ENCODE results near the gene GPX3. TPM values are rescaled to one million over a fixed set of nuclear protein-coding genes. Genes with fewer than 3 reads are reported as not detected.

GPX3 gene
- polyA plus RNA-seq, 6 donors from 2014 or later: 0.23 to 1.8 (median 1.1) TPM; not detected in 1

DNA sequence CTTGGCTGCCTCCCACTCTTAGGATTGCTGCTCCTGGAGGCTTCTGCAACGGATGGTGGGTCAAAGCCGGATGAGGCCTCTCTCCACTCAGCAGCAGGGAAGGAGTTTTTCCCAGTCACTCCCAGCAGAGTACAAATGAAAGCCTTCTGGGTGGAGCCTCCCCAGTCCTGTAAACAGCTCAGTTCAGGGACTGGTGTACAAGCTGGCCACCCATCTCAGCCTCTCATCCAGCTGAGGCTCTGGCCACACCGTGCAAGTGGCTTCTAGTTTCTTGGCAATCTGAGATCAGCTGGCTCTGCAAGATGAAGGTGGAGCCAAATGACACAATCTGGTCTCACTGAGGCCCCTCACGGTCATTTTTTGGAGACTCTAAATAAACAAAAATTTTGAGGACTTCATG is 10.0 kb downstream of the GPX3 start:
- no peak for ATAC-seq (ENCODE audit: low read depth in 2 of 2)
- DNase-seq: no peak
- Mint-ChIP-seq H3K4me1 (peaks cover 0 to 9% (median 6%) of the 10 kb centered on the region in 3 donors), H3K36me3 (peaks cover 21 to 45% of the 10 kb centered on the region in 2 donors), H3K9me3 (no peaks in the 10 kb centered on the region), H3K4me3 (no peak overlapping the region), H3K27me3 (no peaks in the 10 kb centered on the region), H3K27ac (peak overlapping the region in 1 of 6 donors; percentile 37)

DNA sequence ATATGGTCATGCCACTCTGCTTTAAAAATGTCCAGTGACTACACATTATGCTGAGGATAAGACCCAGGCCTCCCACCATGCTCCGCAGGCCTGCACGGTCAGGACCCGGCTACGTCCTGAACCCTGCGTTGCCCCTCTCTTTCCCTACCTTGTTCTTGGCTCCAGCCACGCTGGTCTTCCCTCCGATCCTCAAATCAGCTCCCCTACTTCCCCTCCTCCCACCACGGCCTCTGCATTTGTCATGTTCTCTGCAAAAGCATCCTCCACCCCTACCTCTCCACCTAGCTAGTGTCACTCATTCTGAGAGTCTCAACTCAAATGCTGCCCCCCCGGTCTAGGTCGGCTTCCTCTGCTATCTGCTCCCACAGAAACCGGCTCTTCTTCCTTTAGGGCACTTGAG is 11.2 kb downstream of the GPX3 start:
- H3K4me1 Mint-ChIP-seq: peaks cover 0 to 9% (median 6%) of the 10 kb centered on the region in 3 donors
- no peaks in the 10 kb centered on the region for H3K9me3 Mint-ChIP-seq
- no peak overlapping the region for H3K4me3 Mint-ChIP-seq
- DNase-seq (no peak), ATAC-seq (ENCODE audit: low read depth in 2 of 2) (no peak)
- H3K27me3 Mint-ChIP-seq: no peaks in the 10 kb centered on the region
- peaks cover 29 to 52% of the 10 kb centered on the region in 2 donors for H3K36me3 Mint-ChIP-seq
- peak overlapping the region in 1 of 6 donors; percentile 49 for H3K27ac Mint-ChIP-seq

DNA sequence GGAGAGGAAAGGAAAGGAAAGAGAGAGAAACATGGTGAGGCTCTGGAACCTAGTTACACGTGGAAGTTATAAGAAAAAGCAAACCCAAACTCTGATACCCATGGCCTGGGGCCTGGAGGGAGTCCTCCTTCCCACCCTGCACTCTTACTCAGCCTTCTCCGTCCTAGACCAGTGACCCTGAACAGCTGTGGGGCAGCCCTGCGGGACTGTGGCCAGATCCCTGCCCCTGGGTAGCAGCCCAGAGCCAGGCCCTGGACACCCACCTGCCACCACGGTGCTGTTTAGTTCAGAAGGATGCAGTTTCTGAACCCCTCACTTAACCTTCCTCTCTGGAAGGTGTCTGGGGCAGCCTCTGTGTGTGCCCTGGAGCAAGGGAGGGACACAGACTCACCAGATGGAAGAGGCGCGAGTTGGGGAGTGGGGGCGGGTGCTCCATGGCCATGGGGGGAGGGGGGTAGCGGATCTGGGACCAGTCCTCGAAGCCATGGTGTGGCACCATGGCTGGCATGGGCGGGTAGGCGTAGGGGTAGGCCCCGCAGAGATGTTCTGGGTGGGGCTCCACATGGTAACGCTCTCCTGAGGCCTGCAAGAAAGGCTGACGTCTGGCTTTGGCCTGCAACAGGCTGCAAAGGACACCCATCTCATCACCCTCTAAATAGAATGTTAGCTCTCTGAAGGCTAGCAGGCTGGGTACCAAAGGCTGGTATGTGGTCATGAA is 13.0 kb downstream of the GPX3 start:
- ATAC-seq (ENCODE audit: low read depth in 2 of 2) (no peak), DNase-seq (no peak)
- no peaks in the 10 kb centered on the region for H3K27me3 Mint-ChIP-seq
- H3K4me1 Mint-ChIP-seq: peaks cover 0 to 12% (median 6%) of the 10 kb centered on the region in 3 donors
- H3K4me3 Mint-ChIP-seq: no peak overlapping the region
- peaks cover 37 to 66% of the 10 kb centered on the region in 2 donors for H3K36me3 Mint-ChIP-seq
- no peaks in the 10 kb centered on the region for H3K9me3 Mint-ChIP-seq
- H3K27ac Mint-ChIP-seq: no peak overlapping the region

DNA sequence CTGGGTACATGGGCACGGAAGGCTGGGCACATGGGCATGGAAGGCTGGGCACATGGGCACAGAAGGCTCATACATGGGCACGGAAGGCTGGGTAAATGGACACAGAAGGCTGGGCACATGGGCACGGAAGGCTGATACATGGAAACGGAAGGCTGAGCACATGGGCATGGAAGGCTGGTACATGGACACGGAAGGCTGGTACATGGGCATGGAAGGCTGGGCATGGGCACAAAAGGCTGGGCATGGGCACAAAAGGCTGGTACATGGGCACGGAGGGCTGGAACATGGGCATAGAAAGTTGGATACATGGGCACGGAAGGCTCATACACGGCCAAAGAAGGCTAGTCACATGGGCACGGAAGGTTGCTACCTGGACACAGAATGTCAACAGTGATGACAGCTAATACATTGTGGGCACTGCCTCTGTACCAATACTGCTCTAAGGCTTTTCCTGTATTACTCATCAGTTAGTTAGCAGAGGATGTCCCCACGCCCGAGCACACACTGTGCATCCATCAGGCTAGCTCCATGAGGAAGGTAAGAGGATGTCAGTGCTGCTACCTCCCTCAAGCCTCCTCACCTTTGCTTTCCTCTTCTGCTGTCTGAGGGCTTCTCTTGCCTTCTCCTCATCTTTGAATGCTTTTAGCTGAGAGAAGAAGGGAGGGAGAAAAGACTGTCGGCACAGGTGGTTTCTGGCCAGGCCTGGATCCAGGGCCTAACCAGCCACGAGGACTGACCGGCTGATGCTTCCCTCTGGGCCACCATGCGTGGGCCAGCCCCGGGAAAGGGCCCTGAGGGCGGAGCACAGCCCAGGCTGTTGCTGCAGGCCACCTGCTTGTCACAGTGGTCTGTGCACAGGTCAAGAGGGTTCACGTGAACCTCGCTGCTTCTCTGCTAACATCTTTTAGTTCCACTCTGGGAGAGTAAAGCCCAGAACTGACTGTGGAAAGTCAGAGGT is 14.3 kb downstream of the GPX3 start:
- no peak overlapping the region for H3K27ac Mint-ChIP-seq
- ATAC-seq (ENCODE audit: low read depth in 2 of 2) (no peak), DNase-seq (no peak)
- H3K4me1 Mint-ChIP-seq: peaks cover 0 to 16% (median 6%) of the 10 kb centered on the region in 3 donors
- H3K4me3 Mint-ChIP-seq: no peak overlapping the region
- H3K36me3 Mint-ChIP-seq: peaks cover 35 to 68% of the 10 kb centered on the region in 2 donors
- H3K9me3 Mint-ChIP-seq: no peaks in the 10 kb centered on the region
- no peaks in the 10 kb centered on the region for H3K27me3 Mint-ChIP-seq

DNA sequence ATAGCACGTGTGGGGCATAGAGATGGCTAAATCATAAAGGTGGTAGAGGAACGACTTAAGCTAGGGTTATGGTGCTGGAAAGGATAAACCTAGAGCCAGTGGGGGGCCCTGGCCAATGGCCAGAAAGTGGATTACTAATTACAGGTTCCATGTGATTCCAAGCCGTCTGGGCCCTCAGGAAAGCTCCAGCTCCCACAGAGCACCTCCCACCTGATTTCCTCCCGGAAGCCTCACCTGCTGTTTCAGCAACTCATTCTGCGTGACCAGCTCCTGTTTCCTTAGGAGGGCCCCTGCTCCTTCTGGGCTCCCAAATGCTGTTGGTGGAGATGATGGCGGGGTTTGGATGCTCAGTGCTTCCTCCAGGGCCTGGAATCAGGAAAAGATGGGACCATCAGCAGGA is 16.2 kb downstream of the GPX3 start:
- H3K4me3 Mint-ChIP-seq: no peak overlapping the region
- H3K27ac Mint-ChIP-seq: peak overlapping the region in 1 of 6 donors; percentile 26
- no peaks in the 10 kb centered on the region for H3K9me3 Mint-ChIP-seq
- H3K27me3 Mint-ChIP-seq: no peaks in the 10 kb centered on the region
- no peak for ATAC-seq (ENCODE audit: low read depth in 2 of 2)
- DNase-seq: no peak
- H3K4me1 Mint-ChIP-seq: peaks cover 0 to 14% (median 6%) of the 10 kb centered on the region in 3 donors
- peaks cover 35 to 58% of the 10 kb centered on the region in 2 donors for H3K36me3 Mint-ChIP-seq

DNA sequence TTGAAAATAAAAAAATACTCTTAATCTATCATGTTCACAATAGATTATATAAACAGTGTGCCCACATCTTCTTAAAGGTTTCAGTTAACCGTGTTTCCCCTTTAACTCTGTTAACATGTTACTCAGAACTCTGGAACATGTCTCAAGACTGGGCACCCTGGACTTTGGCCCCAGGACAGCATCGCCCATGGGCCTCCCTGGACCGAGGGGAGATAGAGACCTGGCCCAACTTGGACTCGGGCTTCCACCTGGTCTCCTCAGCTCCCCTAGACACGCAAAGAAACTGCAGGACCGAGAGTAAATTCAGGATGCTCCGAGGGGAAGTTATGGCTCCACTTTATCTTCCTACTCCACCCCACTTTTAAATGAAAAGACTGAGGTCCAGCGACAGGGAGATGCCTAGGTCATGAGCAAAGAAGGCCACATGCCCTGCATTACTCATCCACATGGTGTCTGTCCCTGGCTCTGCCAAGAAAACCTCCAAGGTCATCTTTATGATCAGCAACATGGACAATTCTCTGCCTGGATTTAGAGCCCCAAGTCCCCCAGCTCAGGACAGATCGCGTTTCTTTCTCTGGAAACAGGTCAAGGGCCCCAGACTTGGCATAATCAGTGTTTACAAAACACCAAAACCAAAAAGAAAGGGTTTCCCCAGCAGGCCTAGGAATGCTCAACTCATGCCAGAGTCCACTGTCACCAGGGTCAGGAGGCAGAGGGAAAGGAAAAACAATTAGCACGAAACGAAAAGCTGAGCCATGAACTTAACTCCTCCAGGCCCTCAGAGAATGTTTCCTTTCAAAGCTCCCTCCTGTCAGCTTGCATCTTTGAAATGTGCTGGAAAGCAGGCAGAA is 17.4 kb downstream of the GPX3 start:
- Mint-ChIP-seq H3K27me3 (no peaks in the 10 kb centered on the region), H3K4me1 (peaks cover 0 to 10% (median under 1%) of the 10 kb centered on the region in 3 donors), H3K27ac (peak overlapping the region in 1 of 6 donors; percentile 65), H3K4me3 (no peak overlapping the region), H3K9me3 (no peaks in the 10 kb centered on the region), H3K36me3 (peaks cover 35 to 51% of the 10 kb centered on the region in 2 donors)
- ATAC-seq (ENCODE audit: low read depth in 2 of 2): no peak
- no peak for DNase-seq

DNA sequence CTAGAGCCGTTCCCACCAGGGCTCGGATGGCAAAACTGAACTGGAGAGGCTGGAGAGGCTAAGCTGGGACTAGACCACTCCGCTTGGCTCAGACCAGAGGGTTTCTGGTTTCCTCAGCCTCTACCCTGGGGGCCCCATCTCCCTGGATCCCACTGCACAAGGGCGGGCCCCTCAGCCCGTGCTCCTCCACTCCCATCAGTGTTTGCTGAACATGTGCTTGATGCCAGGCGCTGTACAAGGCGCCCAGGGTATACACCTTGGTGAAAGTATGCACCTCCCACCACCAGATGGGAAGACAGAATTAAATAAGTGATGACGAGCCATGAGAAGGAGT is 18.0 kb downstream of the GPX3 start:
- H3K4me1 Mint-ChIP-seq: peaks cover 0 to 10% (median 0%) of the 10 kb centered on the region in 3 donors
- DNase-seq: no peak
- no peak for ATAC-seq (ENCODE audit: low read depth in 2 of 2)
- peaks cover 40 to 53% of the 10 kb centered on the region in 2 donors for H3K36me3 Mint-ChIP-seq
- no peaks in the 10 kb centered on the region for H3K27me3 Mint-ChIP-seq
- no peak overlapping the region for H3K4me3 Mint-ChIP-seq
- H3K9me3 Mint-ChIP-seq: no peaks in the 10 kb centered on the region
- peak overlapping the region in 1 of 6 donors; percentile 65 for H3K27ac Mint-ChIP-seq

DNA sequence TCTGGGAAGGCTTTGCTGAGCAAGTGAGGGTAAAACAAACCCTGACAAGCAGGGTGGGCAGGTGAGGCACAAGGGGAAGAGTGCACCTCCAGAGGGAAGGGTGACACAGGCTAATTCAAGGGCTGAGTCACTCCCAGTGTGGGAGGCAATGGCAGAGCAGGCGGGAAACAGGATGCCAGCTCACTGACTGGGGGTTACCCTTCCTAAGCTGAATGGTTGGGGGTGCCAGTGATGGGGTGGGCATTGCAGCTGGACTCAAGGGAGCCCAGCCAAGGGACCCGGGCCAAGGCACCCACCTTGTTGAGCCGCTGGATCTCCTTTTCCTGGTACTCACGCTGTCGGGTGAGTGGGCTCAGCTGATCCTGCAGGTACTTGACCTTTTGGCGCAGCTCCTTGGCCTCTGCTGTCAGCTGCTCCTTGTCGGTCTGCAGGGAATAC is 18.4 kb downstream of the GPX3 start:
- ATAC-seq (ENCODE audit: low read depth in 2 of 2) (no peak), DNase-seq (no peak)
- Mint-ChIP-seq H3K36me3 (peaks cover 38 to 53% of the 10 kb centered on the region in 2 donors), H3K27me3 (no peaks in the 10 kb centered on the region), H3K9me3 (no peaks in the 10 kb centered on the region), H3K4me3 (no peak overlapping the region), H3K27ac (peak overlapping the region in 1 of 6 donors; percentile 65), H3K4me1 (peaks cover 0 to 10% (median 0%) of the 10 kb centered on the region in 3 donors)

DNA sequence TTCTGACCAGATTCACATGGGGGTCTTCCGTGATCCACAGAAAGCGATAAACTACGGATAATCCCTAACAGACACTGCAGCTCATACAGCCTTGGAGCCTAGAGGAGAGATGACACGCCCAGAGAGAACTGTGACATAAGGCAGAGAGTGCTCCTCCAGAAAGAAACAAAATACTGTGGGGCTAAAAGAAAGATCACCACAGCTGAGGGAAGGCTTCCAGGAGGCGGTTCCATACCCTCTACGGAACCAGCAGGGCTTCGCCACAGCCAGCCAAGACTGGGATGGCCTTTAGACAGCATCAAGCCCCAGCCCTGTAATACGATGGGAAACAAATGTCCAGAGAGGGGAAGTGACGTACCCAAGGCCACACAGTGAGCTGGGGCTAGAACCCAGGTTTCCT is 19.3 kb downstream of the GPX3 start:
- Mint-ChIP-seq H3K36me3 (peaks cover 34 to 50% of the 10 kb centered on the region in 2 donors), H3K27ac (no peak overlapping the region)

DNA sequence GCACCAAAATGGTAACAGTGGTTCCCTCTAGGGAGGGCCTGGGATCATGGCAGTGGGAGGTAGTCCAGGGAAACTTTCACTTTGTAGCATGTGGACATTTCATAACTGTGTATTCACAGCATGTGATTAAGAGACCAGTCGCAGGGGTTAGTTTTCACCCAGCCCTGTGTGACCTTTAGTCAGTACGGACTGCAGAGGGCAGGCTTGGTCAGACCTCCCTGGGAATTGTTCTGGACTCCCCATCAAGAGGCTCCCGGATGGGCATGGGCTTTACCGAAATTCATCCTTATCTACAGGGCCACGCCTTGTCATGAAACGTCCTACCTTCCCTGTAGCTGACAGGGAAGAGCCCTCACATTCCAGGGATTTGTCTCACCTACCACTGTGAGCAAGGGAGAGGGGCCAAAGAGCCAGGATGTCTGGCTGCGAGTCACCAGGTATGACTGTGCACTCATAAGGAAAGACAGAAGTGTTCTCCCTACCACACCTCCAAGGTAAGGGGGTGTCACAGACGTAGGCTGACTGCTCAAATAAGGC is 19.9 kb downstream of the GPX3 start:
- H3K27me3 Mint-ChIP-seq: no peaks in the 10 kb centered on the region
- peak overlapping the region in 1 of 6 donors; percentile 27 for H3K27ac Mint-ChIP-seq
- H3K36me3 Mint-ChIP-seq: peaks cover 36 to 46% of the 10 kb centered on the region in 2 donors

More for the DNA sequence above, 19.3 kb downstream of the GPX3 start:
- peaks cover 0 to 10% (median 0%) of the 10 kb centered on the region in 3 donors for H3K4me1 Mint-ChIP-seq
- no peak overlapping the region for H3K4me3 Mint-ChIP-seq
- no peaks in the 10 kb centered on the region for H3K9me3 Mint-ChIP-seq
- no peaks in the 10 kb centered on the region for H3K27me3 Mint-ChIP-seq
- ATAC-seq (ENCODE audit: low read depth in 2 of 2) (no peak), DNase-seq (no peak)

DNA sequence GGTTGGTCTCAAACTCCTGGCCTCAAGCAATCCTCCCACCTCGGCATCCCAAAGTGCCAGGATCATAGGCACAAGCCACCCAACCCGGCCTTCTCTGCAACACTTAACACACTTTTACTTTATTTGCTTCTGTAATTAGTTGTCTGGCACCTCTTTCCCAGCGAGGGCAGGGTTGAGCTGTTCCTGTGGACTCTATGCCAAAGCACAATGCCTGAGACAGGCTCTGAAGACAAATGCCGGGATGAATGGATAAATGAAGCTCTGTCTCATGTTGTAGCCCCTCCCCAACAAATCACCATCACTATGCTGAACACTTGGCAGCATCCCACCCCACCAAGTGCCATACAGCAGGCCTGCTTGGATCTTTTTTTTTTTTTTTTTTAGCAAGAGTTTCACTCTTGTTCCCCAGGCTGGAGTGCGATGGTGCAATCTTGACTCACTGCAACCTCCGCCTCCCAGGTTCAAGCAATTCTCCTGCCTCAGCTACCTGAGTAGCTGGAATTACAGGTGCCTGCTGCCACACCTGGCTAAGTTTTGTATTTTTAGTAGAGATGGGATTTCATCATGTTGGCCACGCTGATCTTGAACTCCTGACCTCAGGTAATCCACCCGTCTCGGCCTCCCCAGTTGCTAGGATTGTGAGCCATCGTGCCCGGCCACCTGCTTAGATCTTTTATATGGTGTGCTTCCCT is 21.3 kb downstream of the GPX3 start:
- H3K4me1 Mint-ChIP-seq: peaks cover 0 to 15% (median 0%) of the 10 kb centered on the region in 3 donors
- DNase-seq (no peak), ATAC-seq (ENCODE audit: low read depth in 2 of 2) (no peak)
- H3K4me3 Mint-ChIP-seq: no peak overlapping the region
- no peaks in the 10 kb centered on the region for H3K27me3 Mint-ChIP-seq
- H3K36me3 Mint-ChIP-seq: peaks cover 28 to 47% of the 10 kb centered on the region in 2 donors
- peak overlapping the region in 1 of 6 donors; percentile 50 for H3K27ac Mint-ChIP-seq
- no peaks in the 10 kb centered on the region for H3K9me3 Mint-ChIP-seq

More for the DNA sequence above, 19.9 kb downstream of the GPX3 start:
- DNase-seq: no peak
- no peak for ATAC-seq (ENCODE audit: low read depth in 2 of 2)
- Mint-ChIP-seq H3K4me1 (peaks cover 0 to 10% (median 0%) of the 10 kb centered on the region in 3 donors), H3K9me3 (no peaks in the 10 kb centered on the region), H3K4me3 (no peak overlapping the region)

DNA sequence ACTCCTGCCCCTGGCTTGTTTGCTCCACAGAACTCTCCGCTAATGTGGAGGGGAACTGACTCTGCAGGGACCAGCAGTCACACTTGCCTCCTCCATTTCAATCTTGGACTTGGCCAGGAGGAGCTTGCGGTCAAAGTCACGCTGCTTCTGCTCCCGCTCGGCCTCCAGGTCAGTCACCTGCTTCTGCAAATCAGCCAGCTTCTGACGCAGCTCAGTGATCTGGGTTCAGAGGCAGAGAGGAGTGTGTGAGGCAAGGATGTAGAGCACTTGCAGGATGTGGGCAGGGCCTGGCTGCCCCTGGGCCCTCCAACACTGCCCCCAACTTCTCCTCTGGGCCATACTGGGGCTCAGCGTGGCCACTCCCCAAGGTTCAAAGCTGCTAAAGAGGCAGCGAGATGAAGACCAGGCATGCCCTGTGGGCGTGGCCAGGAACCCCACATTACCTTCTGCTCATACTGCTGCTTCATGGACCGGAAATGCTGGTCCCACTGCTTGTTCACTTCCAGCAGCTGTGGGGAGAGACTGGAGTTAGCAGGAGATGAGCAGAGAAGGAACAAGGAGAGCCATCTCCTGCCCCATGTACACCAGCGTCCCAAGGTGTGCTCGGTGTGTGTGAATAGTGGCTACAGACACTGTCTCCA is 22.2 kb downstream of the GPX3 start:
- Mint-ChIP-seq H3K4me1 (peaks cover 0 to 19% (median 3%) of the 10 kb centered on the region in 3 donors), H3K9me3 (no peaks in the 10 kb centered on the region), H3K36me3 (peaks cover 21 to 47% of the 10 kb centered on the region in 2 donors), H3K27me3 (no peaks in the 10 kb centered on the region), H3K27ac (peak overlapping the region in 2 of 6 donors; percentile 3 to 62), H3K4me3 (no peak overlapping the region)
- no peak for ATAC-seq (ENCODE audit: low read depth in 2 of 2)
- no peak for DNase-seq
